Measurements from ENCODE around the gene PEPD. TPM values are rescaled to one million over a fixed set of nuclear protein-coding genes. Genes with fewer than 3 reads are reported as not detected.

The PEPD gene
- total RNA-seq, 1 donor from 2014 or later = 21.1 TPM

DNA sequence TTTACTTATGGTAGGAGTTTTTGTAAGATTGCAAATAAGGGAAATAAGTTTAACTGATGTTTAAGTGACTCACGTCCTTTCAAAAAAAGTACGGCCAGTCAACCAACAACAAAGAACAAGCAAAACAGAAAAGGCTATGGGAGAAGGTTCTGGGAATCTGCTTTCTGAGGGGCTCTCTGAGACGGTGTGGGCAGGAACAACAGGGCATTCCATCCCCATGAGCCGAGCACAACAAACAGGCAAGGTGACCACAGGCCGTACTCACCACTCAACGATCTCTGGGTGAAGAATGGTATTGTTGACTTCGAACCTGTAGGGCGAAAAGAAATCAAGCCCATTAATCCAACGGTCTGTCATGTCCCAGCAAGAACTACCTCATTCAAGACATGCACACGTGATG, 43.8 kb downstream of the PEPD start:
- no peak for DNase-seq
- intact Hi-C loops (cut with micrococcal nuclease) = no loop called here
- no peak overlapping the region for H3K27ac Mint-ChIP-seq
- no peak overlapping the region for H3K4me3 Mint-ChIP-seq
- no peaks in the 10 kb centered on the region for H3K4me1 Mint-ChIP-seq
- no peaks in the 10 kb centered on the region for H3K36me3 Mint-ChIP-seq (ENCODE audit: low read depth)
- H3K27me3 Mint-ChIP-seq = no peaks in the 10 kb centered on the region
- H3K9me3 Mint-ChIP-seq = peaks cover 4% of the 10 kb centered on the region

DNA sequence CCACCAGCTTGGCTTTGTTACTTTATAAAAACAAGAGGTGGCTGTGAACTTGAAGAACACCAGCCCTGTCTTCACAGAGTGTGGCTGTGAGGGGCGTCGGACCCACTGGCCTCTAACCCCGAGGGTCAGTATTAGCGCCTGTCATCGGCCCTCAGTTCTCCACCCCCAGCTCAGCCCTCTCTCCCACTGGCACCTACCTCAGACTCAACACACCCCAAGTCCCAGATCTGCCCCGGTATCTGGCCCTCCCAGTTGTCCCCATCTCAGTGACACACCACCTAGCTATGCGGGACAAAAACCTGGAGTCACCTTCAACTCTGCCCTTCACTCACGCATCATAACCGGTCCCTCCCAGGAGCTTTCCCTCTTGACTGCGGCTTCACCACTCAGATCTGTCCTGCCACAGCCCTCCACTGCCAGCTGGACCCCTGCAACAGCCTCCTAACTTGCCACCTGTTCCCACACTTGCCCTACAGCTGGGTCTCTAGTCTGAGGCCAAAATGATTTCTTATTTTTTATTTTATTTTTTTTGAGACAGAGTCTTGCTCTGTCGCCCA, 45.4 kb downstream of the PEPD start:
- H3K4me3 Mint-ChIP-seq = no peak overlapping the region
- H3K4me1 Mint-ChIP-seq = no peaks in the 10 kb centered on the region
- H3K27ac Mint-ChIP-seq = no peak overlapping the region
- H3K27me3 Mint-ChIP-seq = no peaks in the 10 kb centered on the region
- H3K36me3 Mint-ChIP-seq (ENCODE audit: low read depth) = no peaks in the 10 kb centered on the region
- no peak for DNase-seq
- intact Hi-C loops (cut with micrococcal nuclease) = no loop called here
- H3K9me3 Mint-ChIP-seq = peaks cover 4% of the 10 kb centered on the region

DNA sequence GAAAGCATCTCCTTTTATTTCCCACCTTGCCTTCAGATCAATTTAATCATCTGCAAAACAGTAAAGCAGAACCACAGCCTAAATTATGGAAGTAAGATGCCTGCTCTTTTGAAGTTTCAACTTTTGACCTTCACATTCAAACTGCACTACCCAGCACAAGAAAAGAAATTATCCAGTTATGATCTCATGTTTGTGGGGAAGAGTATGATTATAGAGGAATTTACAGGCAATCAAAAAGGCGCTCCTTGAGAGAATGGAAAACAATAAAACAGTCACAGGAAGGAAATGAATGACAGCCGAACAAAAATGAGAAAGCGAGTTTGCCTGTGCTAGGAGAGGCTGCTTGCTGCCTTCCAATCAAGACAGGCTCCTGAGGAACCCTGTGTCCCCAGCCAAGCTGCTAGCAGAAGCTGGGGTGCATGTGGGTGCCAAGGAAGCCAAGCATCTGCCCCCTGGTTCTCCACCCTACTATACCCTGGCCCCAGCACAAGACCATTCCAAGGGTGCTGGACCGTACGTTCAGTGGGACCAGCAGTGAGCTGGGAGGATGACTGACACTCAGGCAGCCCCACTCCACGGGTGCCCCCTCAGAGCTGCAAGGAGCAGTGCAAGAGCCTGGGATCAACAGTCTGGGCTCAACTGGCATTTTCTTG, 47.8 kb downstream of the PEPD start:
- H3K4me3 Mint-ChIP-seq = no peak overlapping the region
- H3K9me3 Mint-ChIP-seq = peaks cover 2% of the 10 kb centered on the region
- intact Hi-C loops (cut with micrococcal nuclease) = no loop called here
- no peak overlapping the region for H3K27ac Mint-ChIP-seq
- DNase-seq = no peak
- H3K4me1 Mint-ChIP-seq = no peaks in the 10 kb centered on the region
- no peaks in the 10 kb centered on the region for H3K36me3 Mint-ChIP-seq (ENCODE audit: low read depth)
- no peaks in the 10 kb centered on the region for H3K27me3 Mint-ChIP-seq

DNA sequence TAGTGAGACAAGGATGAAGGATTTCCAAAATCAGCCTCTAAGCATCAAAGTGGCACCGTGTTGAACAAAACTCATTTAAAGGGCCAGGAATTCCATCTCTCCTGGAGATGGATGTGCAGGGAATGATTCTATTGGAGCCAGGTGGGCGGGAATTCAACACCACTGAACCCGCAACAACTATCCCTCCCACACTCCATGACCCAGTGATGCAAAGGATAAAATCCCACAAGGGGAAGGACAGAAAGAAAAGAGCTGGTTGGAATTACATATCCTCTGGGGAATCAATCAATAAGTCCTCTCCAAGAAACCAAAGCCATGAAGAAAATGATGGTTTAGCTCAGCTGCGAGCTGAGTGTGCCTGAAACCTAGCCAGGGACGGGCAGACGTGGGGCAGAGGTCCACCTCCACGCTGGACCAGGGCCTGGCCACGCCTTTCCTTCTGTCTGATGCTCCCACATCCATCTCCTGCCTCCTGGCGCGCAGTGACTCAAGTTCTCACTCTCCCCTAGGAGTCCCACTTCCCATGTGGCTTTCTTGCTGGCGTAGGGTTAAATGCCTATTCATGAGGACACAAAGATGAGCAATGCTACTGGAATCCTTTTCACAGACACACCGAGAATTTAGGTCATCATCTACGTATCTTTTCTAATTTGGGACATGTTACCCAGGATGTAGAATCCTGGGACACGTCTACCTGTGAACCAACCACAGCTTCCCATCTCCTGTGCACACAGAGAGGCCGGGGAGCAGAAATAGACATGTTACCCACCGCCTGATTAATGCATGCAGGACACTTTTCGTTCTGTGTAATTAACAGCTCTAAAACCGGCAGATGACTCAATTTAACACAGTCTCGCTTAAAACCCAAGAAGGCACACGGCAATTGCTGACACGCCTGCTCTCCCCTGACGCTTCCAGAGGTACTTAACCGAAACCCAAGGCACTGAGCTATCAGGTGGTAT, 48.6 kb downstream of the PEPD start:
- Mint-ChIP-seq H3K36me3 (ENCODE audit: low read depth) (no peaks in the 10 kb centered on the region), H3K9me3 (no peaks in the 10 kb centered on the region), H3K4me3 (no peak overlapping the region), H3K27me3 (no peaks in the 10 kb centered on the region), H3K4me1 (no peaks in the 10 kb centered on the region), H3K27ac (no peak overlapping the region)
- intact Hi-C loops (cut with micrococcal nuclease) = no loop called here
- DNase-seq = no peak

DNA sequence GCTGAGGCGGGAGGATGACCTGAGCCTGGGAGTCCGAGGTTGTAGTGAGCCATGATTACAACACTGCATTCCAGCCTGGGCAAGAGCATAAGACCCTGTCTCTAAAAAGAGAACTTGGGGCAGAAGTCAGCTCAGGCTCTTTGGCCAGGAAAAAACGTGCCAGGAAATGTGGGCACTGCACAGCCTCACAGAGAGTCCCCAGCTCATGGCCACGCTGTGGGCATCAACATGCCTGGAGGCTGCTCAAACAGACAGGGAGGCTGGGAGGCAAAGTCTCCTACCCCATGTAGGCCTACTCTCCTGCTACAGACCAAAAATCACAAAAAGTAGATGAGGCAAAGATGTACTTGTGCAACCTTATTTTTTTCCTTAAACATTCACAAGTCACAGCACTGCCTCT, 49.4 kb downstream of the PEPD start:
- no peaks in the 10 kb centered on the region for H3K9me3 Mint-ChIP-seq
- intact Hi-C loops (cut with micrococcal nuclease) = no loop called here
- no peaks in the 10 kb centered on the region for H3K27me3 Mint-ChIP-seq
- no peak for DNase-seq
- H3K4me1 Mint-ChIP-seq = no peaks in the 10 kb centered on the region
- H3K4me3 Mint-ChIP-seq = no peak overlapping the region
- H3K27ac Mint-ChIP-seq = no peak overlapping the region
- no peaks in the 10 kb centered on the region for H3K36me3 Mint-ChIP-seq (ENCODE audit: low read depth)

DNA sequence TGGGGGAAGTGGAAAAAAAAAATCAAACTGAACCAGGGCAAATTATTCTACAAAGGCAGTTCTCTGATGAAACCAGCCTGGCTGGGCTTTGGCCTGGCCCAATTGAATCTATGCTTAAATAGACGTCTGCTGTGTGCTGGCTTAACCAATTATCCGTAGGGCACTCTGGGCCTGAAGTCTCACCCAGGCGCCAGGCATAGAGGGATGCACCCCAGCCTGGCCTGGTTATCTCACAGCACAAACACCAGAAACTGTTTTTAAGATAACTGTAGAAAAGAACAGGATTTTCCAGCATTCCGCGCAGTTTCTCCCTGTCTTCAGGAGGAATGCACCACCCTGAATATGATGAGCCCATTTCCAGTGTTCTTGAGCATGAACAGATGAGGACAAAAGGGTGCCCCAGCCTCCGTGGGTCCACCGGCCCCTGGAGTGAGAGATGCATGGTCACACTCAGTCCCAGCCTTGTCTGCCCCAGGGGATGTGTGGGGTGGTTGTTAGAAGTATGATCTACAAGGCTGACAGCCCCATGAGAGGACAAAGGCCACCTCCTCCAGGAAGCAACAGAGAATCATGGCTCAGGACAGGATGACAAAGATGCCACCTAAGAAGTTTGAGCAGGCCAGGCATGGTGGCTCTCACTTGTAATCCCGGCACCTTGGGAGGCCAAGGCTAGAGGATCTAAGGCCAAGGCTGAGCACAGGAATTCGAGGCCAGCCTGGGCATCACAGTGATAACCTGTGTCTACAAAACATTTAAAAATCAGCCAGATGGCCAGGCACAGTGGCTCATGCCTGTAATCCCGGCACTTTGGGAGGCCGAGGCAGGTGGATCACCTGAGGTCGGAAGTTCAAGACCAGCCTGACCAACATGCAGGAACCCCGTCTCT, 50.2 kb downstream of the PEPD start:
- no peaks in the 10 kb centered on the region for H3K36me3 Mint-ChIP-seq (ENCODE audit: low read depth)
- intact Hi-C loops (cut with micrococcal nuclease) = no loop called here
- H3K4me3 Mint-ChIP-seq = no peak overlapping the region
- H3K9me3 Mint-ChIP-seq = no peaks in the 10 kb centered on the region
- H3K4me1 Mint-ChIP-seq = no peaks in the 10 kb centered on the region
- H3K27ac Mint-ChIP-seq = no peak overlapping the region
- H3K27me3 Mint-ChIP-seq = no peaks in the 10 kb centered on the region
- no peak for DNase-seq

DNA sequence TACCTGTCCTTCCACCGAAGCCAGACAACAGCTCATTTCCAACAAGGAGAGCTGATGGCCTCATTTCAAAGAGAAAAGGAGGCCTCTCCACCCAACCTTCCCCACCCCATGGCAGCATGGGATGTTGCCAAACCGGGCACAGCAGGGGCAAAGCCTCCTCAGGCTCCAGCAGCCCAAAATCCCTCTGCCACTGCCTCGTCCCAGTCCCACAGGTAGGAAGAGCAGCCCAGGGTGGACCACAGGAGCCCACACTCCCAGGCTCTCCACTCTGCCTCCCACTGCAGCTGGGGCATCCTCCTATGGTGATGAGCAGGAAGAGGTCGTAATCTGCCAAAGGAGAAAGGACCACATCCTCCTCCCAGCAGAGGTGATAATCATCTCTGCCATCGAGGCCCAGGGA, 50.9 kb downstream of the PEPD start:
- Mint-ChIP-seq H3K27me3 (no peaks in the 10 kb centered on the region), H3K4me3 (no peak overlapping the region), H3K9me3 (no peaks in the 10 kb centered on the region), H3K4me1 (no peaks in the 10 kb centered on the region), H3K27ac (no peak overlapping the region), H3K36me3 (ENCODE audit: low read depth) (no peaks in the 10 kb centered on the region)
- no peak for DNase-seq
- intact Hi-C loops (cut with micrococcal nuclease) = no loop called here

DNA sequence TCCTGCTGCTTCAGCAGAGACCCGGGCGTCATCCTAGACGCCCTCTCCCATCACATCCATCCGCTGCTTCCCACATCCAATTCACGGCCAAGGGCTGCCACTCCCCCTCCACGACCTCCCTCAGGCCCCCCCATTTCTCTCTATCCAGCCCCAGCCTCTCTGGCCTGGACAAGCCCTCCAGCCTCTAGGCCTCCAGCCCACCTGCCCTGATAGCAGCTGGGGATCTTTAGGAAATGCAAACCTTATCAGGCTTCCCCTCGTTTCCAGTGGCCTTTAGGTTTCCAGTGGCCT, 51.6 kb downstream of the PEPD start:
- no peak for DNase-seq
- H3K27ac Mint-ChIP-seq = no peak overlapping the region
- no peaks in the 10 kb centered on the region for H3K4me1 Mint-ChIP-seq
- H3K9me3 Mint-ChIP-seq = no peaks in the 10 kb centered on the region
- intact Hi-C loops (cut with micrococcal nuclease) = no loop called here
- no peaks in the 10 kb centered on the region for H3K27me3 Mint-ChIP-seq
- H3K4me3 Mint-ChIP-seq = no peak overlapping the region
- no peaks in the 10 kb centered on the region for H3K36me3 Mint-ChIP-seq (ENCODE audit: low read depth)

DNA sequence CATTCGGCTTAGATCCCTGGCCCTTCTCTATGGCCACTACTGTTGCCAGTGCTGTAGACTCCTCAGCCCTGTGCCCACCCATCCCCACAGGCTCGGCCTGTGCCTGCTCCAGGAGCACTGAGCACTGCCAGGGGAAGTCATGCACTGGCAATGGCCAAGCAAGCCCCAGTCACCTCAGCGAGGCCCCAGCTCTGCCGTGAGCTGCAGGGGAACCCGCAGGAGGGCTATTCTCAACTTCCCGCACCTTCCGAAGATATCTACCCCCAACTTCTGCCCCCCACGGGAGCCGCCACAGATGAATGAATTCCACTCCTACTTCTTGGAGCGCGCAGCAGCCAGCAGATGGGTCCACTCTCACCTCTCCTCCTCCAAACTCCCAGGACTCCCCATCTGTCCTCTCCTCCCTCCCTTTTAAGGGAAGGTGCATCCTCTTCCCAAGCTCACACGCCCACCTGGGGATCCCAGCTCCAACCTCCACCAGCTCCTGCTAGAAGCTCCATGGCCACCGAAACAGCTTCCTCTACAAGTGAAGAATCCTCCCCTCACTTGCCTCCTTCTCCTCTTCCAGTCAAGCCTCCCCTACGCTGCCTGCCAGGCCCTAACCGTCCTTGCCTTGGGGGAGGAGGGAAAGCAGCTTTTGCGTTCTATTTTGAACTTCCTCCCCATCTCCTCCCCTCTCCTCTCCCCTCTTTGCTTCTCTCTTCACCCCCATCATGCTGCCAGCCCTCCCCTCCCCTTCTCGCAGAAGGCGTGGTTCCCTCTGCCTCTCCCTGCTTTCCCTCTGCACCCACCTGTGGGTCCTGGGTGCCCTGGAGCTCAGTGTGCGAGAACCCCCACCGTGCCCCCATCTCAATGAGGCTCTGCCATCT, 52.2 kb downstream of the PEPD start:
- intact Hi-C loops (cut with micrococcal nuclease) = no loop called here
- H3K27ac Mint-ChIP-seq = no peak overlapping the region
- no peaks in the 10 kb centered on the region for H3K27me3 Mint-ChIP-seq
- no peak overlapping the region for H3K4me3 Mint-ChIP-seq
- H3K4me1 Mint-ChIP-seq = no peaks in the 10 kb centered on the region
- no peaks in the 10 kb centered on the region for H3K9me3 Mint-ChIP-seq
- no peak for DNase-seq
- H3K36me3 Mint-ChIP-seq (ENCODE audit: low read depth) = no peaks in the 10 kb centered on the region

DNA sequence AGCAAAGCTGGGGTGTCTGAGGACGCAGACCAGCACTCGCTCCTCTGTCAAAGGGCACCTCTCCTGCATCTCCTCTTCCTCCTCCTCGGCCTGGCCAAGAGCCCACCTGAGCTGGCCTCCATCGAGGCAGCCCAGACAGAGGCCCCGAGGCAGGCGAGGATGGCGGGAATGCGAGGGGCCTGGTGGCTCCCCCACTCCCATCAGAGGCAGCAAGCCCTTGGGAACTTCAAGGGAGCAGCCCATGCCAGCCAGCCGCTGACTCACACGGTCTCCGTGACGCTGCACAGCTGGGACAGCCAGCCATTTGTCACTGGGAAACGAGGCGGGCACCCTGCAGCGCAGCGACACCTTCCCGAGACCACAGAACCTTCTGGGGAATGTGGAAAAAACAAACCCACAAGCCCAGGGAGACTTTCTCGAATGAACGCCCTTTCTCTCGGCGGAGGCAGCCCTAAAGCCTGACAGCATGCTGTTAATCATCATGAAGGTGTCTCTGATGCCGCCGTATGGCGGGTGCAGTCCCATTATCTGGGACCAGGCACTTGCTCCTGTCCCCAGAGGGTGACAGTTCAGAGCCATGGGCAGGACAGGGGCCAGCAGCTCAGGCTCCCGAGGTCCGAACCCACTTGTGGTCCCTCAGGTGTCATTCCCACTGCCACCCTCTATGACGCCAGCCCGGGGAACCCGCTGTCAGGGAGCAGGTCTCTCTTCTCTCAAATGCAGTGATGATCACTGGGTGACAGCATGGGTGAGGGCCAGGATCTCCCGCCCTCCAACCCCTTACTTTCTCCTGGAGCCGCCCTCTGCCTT, 53.0 kb downstream of the PEPD start:
- no peaks in the 10 kb centered on the region for H3K27me3 Mint-ChIP-seq
- H3K4me3 Mint-ChIP-seq = no peak overlapping the region
- no peak overlapping the region for H3K27ac Mint-ChIP-seq
- intact Hi-C loops (cut with micrococcal nuclease) = no loop called here
- H3K4me1 Mint-ChIP-seq = no peaks in the 10 kb centered on the region
- no peak for DNase-seq
- no peaks in the 10 kb centered on the region for H3K9me3 Mint-ChIP-seq
- H3K36me3 Mint-ChIP-seq (ENCODE audit: low read depth) = no peaks in the 10 kb centered on the region

DNA sequence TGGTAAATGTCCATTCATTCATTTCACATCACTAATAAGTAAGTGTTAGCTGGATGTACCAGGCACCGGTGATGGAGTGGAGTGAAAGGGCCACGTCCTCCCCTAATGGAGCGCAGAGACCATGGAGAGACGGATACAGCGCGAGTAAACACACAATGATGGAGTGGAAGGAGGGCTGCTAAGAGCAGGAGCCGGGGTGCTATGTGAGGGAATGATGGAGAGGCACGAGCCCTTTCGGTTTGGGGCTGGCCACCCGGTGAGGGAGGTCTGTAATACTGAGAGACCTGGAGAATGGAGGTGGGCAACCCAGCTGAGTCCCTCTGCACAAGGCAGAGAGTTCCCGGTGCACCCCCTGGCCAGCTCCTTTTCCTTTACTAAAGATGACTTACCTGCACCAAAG, 53.7 kb downstream of the PEPD start:
- no peaks in the 10 kb centered on the region for H3K9me3 Mint-ChIP-seq
- H3K4me3 Mint-ChIP-seq = no peak overlapping the region
- intact Hi-C loops (cut with micrococcal nuclease) = no loop called here
- DNase-seq = no peak
- no peaks in the 10 kb centered on the region for H3K4me1 Mint-ChIP-seq
- no peaks in the 10 kb centered on the region for H3K36me3 Mint-ChIP-seq (ENCODE audit: low read depth)
- H3K27me3 Mint-ChIP-seq = no peaks in the 10 kb centered on the region
- H3K27ac Mint-ChIP-seq = no peak overlapping the region

DNA sequence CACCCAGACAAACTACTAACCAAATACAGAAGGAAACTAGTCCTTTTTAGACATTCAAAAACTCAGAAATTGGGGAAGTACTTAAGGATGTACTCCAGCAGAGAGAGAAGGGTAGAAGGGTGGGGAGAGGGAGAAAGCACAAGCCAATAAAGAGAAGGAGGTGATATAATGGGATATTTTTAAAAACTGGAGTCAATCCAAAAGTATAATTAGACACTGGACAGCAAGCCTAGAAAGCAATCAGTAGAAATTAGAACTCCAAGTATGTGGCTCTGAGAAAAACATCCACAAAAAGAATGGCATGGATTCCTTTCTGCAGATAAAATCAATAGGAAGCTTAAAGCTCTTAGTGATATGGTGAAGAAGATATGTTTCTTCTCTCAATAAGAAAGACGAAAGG, 55.8 kb downstream of the PEPD start:
- H3K4me1 Mint-ChIP-seq = no peaks in the 10 kb centered on the region
- intact Hi-C loops (cut with micrococcal nuclease) = no loop called here
- H3K9me3 Mint-ChIP-seq = no peaks in the 10 kb centered on the region
- H3K4me3 Mint-ChIP-seq = no peak overlapping the region
- DNase-seq = no peak
- H3K27ac Mint-ChIP-seq = no peak overlapping the region
- no peaks in the 10 kb centered on the region for H3K36me3 Mint-ChIP-seq (ENCODE audit: low read depth)
- no peaks in the 10 kb centered on the region for H3K27me3 Mint-ChIP-seq

Measured in activated CD4-positive, alpha-beta T cell treated with anti-CD3 and anti-CD28 coated beads, Interleukin-2, amount 10 ng/mL, durations not matched to agents 24 days and 14 days (primary cell).